Measurements from ENCODE around the gene RDH8.

DNA sequence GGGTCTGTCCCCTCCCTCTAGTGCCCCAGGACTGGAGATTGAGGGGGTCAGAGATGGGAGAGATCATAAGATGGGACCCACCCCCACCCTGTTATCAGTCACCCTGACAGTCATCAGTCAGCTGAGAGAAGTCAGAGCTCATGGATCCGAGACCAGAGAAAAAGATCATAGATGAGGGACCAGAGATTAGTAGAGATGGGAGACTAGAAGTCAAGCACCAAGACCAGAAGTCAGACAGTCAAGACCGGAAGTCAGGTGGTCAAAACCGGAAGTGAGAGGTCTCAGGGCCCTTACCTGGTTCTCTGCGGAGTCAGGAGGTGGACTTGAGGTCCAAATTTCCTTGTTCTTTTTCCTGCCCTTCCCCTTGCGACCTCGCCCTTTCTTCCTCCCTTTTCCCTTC is 10.0 kb upstream of the RDH8 start:
- TF ChIP-seq, protein P1, sequence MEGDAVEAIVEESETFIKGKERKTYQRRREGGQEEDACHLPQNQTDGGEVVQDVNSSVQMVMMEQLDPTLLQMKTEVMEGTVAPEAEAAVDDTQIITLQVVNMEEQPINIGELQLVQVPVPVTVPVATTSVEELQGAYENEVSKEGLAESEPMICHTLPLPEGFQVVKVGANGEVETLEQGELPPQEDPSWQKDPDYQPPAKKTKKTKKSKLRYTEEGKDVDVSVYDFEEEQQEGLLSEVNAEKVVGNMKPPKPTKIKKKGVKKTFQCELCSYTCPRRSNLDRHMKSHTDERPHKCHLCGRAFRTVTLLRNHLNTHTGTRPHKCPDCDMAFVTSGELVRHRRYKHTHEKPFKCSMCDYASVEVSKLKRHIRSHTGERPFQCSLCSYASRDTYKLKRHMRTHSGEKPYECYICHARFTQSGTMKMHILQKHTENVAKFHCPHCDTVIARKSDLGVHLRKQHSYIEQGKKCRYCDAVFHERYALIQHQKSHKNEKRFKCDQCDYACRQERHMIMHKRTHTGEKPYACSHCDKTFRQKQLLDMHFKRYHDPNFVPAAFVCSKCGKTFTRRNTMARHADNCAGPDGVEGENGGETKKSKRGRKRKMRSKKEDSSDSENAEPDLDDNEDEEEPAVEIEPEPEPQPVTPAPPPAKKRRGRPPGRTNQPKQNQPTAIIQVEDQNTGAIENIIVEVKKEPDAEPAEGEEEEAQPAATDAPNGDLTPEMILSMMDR (IDR thresholded peaks at IDR 0.05), result no peak
- TF ChIP-seq TCF7L2 (IDR thresholded peaks at IDR 0.05; ENCODE audit: low read depth, low read length), result no peak
- TF ChIP-seq POLR2AphosphoS5 (IDR thresholded peaks at IDR 0.05; ENCODE audit: low read depth, low read length), result no peak
